Activated naive CD8-positive, alpha-beta T cell treated with anti-CD3 and anti-CD28 coated beads for 36 hours (primary cell): Measurements from ENCODE around the gene SLC29A4. TPM values are rescaled to one million over a fixed set of nuclear protein-coding genes. Genes with fewer than 3 reads are reported as not detected.
"Not testable (repeated sequence)": the region's sequence is repeated elsewhere in the genome, so short reads cannot be mapped to it uniquely, and the experiment has no call there.

Experiments
- DNase-seq: peaks from one replicate; pipeline ENCODE4 v3.0.0; 2021
- H3K27ac Mint-ChIP-seq: one replicate; pipeline ENCODE4 v1.8.0; 2022; ENCODE audit warnings: mild to moderate bottlenecking, moderate library complexity, mixed read lengths
- H3K27me3 Mint-ChIP-seq: one replicate; pipeline ENCODE4 v1.8.0; 2022; ENCODE audit warnings: mild to moderate bottlenecking, mixed read lengths
- H3K36me3 Mint-ChIP-seq: one replicate; pipeline ENCODE4 v1.8.0; 2021; ENCODE audit warnings: mild to moderate bottlenecking, mixed read lengths
- H3K4me1 Mint-ChIP-seq: one replicate; pipeline ENCODE4 v1.8.0; 2021; ENCODE audit warnings: mixed read lengths
- H3K4me3 Mint-ChIP-seq: one replicate; pipeline ENCODE4 v1.8.0; 2022; ENCODE audit warnings: mild to moderate bottlenecking, moderate library complexity, mixed read lengths
- H3K9me3 Mint-ChIP-seq: one replicate; pipeline ENCODE4 v1.8.0; 2022; ENCODE audit warnings: mixed read lengths
- total RNA-seq, 2 experiments: library from RNA; stranded (reverse); gene quantifications; one replicate each; pipeline ENCODE4 v1.2.3, GENCODE V29; 2021

SLC29A4 gene, protein sequence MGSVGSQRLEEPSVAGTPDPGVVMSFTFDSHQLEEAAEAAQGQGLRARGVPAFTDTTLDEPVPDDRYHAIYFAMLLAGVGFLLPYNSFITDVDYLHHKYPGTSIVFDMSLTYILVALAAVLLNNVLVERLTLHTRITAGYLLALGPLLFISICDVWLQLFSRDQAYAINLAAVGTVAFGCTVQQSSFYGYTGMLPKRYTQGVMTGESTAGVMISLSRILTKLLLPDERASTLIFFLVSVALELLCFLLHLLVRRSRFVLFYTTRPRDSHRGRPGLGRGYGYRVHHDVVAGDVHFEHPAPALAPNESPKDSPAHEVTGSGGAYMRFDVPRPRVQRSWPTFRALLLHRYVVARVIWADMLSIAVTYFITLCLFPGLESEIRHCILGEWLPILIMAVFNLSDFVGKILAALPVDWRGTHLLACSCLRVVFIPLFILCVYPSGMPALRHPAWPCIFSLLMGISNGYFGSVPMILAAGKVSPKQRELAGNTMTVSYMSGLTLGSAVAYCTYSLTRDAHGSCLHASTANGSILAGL
- 1 to 10 TPM; 1.4 to 1.6 TPM for total RNA-seq

DNA sequence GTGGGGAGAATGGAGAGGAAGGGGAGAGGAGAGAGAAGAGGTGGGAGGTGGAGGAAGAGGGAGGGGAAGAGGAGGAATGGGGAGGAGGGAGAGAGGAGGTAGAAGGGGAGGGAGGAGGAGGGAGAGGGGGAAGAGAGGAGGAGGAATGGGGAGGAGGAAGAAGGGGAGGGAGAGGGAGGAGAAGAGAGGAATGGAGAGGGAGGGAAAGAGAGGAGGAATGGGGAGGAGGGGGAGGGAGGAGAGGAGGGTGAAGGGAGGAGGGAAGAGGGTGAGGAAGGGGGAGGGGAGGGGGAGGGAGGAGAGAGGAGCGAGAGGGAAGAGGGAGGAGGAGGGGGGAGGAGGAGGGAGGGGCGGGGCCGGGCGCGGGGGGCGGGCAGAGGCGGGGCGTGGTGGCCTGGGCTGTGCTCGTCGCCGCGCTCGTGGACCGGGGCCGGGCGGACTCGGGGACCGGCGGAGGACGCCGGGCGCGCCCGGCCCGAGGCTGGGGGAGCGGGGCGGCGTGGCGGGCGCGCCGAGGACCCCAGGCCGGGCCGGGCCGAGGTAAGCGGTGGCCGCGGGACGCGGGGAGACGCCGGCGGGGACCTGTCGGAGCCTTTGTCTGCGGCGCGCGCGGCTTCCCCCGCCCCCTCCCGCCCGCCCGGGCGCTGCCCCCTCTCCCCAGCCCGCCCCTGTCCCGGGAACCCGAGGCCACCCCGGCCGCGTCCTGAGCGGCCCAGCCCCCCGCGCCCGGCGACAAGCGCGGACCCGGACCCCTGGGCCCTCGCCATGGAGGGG, at the start of gene SLC29A4:
Gene SLC29A4, plus strand, starts transcription at position 401 of the 774 bp plus-strand sequence. CDS start 4,874 bp downstream, outside the sequence.
- peak; percentile 27 for DNase-seq
- no peak within 1 kb of the TSS for H3K4me3 Mint-ChIP-seq
- H3K9me3 Mint-ChIP-seq = no peaks in the 10 kb centered on the region
- no peaks in the 10 kb centered on the region for H3K4me1 Mint-ChIP-seq
- no peaks in the 10 kb centered on the region for H3K36me3 Mint-ChIP-seq
- H3K27me3 Mint-ChIP-seq = peaks cover 8% of the 10 kb centered on the region
- no peak within 1 kb of the TSS for H3K27ac Mint-ChIP-seq

DNA sequence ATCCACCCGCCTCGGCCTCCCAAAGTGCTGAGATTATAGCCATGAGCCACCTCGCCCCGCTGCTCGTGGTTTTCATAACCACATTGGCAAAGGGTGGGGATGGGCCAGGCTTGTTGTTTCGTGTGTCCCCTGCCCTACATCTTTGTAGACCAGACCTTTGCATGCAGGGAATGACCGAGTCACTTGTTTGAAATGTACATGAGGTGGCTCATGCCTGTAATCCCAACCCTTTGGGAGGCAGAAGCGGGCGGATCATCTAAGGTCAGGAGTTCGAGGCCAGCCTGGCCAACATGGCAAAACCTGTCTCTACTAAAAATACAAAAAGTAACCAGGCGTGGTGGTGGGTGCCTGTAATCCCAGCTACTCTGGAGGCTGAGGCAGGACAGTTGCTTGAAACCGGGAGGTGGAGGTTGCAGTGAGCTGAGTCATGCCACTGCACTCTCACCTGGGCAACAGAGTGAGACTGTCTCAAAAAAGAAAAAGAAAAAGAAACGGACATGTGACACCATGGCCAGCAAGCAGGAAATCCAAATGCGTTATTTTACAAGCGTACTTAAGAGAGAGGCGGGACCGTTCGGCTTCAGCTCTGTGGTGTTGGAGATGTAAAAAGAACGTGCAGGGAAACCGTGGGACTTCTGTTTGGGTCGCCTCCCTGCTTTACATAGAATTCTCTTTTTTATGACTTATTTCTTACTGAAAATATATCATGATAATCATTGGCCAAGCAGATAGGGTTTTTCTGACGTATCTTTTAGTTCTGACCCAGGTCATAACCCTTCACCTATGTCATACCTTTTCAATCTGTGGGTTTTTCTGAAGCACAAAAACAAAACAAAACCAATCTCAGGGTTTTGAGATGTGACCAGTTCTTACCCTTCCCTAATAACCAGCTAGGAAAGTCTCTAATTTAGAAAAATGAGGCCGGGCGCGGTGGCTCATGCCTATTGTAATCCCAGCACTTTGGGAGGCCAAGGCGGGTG, 47.6 kb upstream of the SLC29A4 start:
- H3K27me3 Mint-ChIP-seq = peaks cover 13% of the 10 kb centered on the region
- H3K36me3 Mint-ChIP-seq = peaks cover 10% of the 10 kb centered on the region
- no peaks in the 10 kb centered on the region for H3K9me3 Mint-ChIP-seq
- H3K4me3 Mint-ChIP-seq = no peak overlapping the region
- peaks cover 33% of the 10 kb centered on the region for H3K4me1 Mint-ChIP-seq
- no peak for DNase-seq
- H3K27ac Mint-ChIP-seq = no peak overlapping the region

DNA sequence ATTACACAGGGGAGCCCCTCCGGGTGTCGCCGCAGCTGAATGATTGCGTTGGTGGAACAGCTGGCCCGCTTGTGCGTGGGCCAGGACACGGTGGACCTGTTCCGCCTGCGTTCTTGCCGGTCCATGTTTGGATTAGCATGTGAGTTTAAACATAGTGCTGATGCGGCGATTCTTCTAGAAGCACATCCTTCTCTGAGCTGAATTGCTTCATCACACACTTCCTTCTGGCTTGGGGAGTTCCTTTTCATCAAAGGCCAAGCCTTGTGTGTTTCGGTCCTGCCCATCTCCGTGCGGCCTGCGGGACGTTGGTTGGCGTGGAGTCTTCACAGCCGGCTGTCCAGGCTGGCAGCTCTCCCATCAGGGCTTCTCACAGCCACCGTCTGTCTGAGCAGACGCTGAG, 45.5 kb upstream of the SLC29A4 start:
- no peaks in the 10 kb centered on the region for H3K9me3 Mint-ChIP-seq
- H3K4me1 Mint-ChIP-seq = peaks cover 26% of the 10 kb centered on the region
- H3K4me3 Mint-ChIP-seq = no peak overlapping the region
- H3K27me3 Mint-ChIP-seq = peaks cover 34% of the 10 kb centered on the region
- no peaks in the 10 kb centered on the region for H3K36me3 Mint-ChIP-seq
- no peak for DNase-seq
- no peak overlapping the region for H3K27ac Mint-ChIP-seq

DNA sequence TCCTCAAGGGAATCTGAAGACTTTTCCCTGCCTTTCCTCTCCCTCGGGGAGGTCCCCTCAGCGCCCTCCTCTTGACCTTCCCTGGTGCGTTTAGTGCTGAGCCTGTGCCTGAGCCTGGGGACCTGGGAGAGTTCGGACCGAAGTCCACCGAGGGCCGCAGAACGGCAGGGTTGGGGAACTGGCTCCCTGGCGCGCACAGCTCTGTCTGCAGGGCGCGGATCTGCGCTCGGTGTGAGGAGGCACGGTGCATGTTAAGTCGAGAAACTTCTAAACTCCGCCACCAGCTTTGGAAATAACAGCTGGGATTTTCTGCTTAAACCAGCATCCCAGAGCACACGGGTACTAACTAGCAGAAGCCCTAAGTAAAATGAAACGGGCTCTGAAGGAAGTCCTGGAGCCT, 44.2 kb upstream of the SLC29A4 start:
- no peak for DNase-seq
- Mint-ChIP-seq H3K9me3 (no peaks in the 10 kb centered on the region), H3K4me3 (no peak overlapping the region), H3K27me3 (peaks cover 34% of the 10 kb centered on the region), H3K27ac (no peak overlapping the region), H3K4me1 (peaks cover 19% of the 10 kb centered on the region), H3K36me3 (no peaks in the 10 kb centered on the region)

DNA sequence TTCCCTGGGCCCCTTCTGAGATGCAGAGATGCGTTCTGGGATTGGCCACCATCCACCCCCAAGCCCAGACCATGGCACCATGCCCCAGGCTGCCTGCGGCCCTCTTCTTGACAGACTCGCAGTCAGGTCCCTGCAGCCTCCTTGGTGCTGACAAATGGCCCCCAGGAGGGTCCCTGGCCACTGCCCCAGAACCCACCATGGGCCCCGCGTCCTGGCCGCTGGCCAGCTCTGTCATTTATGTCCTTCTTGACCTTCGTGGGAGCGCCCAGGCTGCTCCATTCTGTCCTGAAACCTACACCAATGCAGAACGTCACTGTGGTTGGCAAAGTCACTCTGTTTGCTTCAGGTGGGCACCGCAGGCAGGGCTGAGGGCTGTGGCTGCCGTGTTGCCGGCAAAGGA, 39.5 kb upstream of the SLC29A4 start:
- H3K9me3 Mint-ChIP-seq = no peaks in the 10 kb centered on the region
- no peak for DNase-seq
- no peak overlapping the region for H3K4me3 Mint-ChIP-seq

DNA sequence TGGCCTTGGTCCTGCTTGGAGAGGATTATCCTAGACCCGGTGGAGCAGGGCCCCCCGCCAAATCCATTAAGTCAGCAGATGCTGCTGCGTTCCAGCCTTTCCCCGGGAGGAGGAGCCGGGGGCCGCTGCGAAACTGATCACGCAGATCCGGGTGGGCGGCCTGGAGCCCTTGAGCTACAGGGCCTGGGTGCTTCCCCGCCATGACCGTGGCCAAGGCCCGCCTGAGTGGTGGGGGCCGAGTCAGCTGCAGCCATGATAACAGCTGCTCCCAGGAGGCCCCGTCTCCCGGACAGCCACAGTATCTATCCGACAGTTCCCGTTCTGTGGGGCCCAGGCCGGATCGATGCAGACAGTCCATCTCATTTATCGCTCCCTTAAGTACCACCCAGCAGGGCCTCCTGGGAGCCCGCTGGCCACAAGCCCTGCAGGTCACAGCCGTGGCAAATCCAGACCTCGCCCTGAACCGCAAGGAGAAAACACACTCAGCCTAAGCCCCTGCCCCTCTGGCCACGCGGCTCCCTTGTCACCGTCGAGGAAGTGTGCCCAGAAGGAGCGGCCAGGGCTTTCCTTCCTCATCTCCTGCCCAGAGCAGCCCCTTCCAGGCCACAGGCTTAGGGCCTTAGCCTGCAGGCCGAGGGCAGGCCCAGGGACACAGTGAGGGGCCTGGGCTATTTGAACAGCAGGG, 34.4 kb upstream of the SLC29A4 start:
- Mint-ChIP-seq H3K4me3 (no peak overlapping the region), H3K27me3 (no peaks in the 10 kb centered on the region), H3K27ac (no peak overlapping the region), H3K36me3 (no peaks in the 10 kb centered on the region), H3K4me1 (no peaks in the 10 kb centered on the region), H3K9me3 (no peaks in the 10 kb centered on the region)
- DNase-seq = no peak

More for the DNA sequence above, 39.5 kb upstream of the SLC29A4 start:
- Mint-ChIP-seq H3K27me3 (peaks cover 26% of the 10 kb centered on the region), H3K4me1 (peaks cover 11% of the 10 kb centered on the region), H3K36me3 (no peaks in the 10 kb centered on the region), H3K27ac (no peak overlapping the region)

DNA sequence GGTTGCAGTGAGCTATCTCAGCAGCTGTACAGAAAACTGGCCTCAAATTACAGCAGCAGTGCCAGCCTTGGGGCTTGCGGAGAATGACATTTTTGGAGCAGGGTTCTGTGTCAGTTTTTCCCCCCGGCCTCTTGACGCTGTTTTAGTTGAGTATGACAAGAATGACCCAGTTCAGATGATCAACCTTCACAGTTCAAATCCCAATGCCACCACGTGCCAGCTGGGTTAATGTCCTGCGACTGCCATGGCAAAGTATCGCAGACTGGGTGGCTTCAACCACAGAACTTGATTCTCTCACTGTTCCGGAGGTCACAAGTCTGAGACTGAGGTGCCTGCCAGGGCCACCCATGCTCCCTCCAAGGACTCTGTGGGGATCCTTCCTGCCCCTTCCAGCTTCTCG, 32.0 kb upstream of the SLC29A4 start:
- H3K4me3 Mint-ChIP-seq, H3K9me3 Mint-ChIP-seq, DNase-seq, H3K4me1 Mint-ChIP-seq, H3K36me3 Mint-ChIP-seq, H3K27ac Mint-ChIP-seq, H3K27me3 Mint-ChIP-seq: not testable (repeated sequence)

DNA sequence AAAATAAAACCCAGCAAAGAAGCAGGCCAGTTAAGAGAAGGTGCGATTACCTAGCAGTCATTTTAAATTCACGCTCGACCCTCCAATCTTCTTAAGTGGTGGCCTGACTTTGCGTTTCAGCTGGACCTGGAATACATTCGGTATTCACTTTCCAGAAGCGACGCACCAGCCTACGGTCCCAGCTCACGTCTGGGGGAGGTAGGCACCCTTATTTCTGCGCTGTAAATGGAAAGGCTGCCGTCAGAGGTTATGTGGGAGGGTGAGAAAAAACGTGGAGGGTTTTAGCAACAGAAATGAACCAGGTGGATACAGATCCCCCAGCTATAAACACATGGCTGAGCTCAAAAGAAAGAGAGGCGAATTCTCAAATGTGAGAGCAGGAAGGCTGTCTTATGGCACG, 29.2 kb upstream of the SLC29A4 start:
- H3K36me3 Mint-ChIP-seq, DNase-seq, H3K9me3 Mint-ChIP-seq, H3K4me3 Mint-ChIP-seq, H3K4me1 Mint-ChIP-seq, H3K27ac Mint-ChIP-seq, H3K27me3 Mint-ChIP-seq: not testable (repeated sequence)

DNA sequence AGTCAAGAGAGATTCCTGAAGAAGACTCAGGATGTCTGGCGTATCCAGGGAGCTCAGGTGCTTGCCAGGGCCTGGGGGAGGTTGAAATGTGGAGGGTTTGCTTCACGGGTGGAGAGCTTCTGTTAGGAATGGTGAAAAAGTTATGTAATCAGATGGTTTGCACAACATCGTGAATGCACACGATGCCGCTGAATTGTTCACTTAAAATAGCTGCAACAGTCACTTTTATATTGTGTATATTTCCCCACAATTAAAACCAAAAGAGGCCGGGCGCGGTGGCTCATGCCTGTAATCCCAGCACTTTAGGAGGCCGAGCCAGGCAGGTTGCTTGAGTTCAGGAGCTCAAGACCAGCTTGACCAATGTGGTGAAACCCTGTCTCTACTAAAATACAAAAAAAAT, 28.4 kb upstream of the SLC29A4 start:
- H3K36me3 Mint-ChIP-seq, H3K4me3 Mint-ChIP-seq, H3K4me1 Mint-ChIP-seq, H3K9me3 Mint-ChIP-seq, DNase-seq, H3K27ac Mint-ChIP-seq, H3K27me3 Mint-ChIP-seq: not testable (repeated sequence)

DNA sequence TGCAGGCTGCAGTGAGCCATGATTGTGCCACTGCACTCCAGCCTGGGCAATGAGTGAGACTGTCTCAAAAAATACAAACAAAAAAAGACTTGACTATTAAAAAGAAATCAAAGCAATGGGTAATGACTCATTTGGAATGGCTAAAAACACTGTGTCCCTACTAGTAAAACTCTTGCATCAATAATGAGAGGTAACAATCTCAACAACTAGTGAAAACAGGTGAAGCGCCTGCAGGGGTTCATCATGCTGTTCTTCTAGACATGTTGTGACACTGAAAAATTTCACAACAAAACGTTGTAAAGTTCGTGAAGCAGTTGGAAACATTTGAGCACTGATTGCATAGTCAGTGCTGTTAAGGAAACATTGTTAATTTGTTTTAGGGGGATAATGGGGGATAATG, 26.9 kb upstream of the SLC29A4 start:
- no peaks in the 10 kb centered on the region for H3K27me3 Mint-ChIP-seq
- H3K9me3 Mint-ChIP-seq = no peaks in the 10 kb centered on the region
- no peaks in the 10 kb centered on the region for H3K4me1 Mint-ChIP-seq
- no peak for DNase-seq
- H3K4me3 Mint-ChIP-seq = no peak overlapping the region
- H3K36me3 Mint-ChIP-seq = no peaks in the 10 kb centered on the region
- H3K27ac Mint-ChIP-seq = no peak overlapping the region

DNA sequence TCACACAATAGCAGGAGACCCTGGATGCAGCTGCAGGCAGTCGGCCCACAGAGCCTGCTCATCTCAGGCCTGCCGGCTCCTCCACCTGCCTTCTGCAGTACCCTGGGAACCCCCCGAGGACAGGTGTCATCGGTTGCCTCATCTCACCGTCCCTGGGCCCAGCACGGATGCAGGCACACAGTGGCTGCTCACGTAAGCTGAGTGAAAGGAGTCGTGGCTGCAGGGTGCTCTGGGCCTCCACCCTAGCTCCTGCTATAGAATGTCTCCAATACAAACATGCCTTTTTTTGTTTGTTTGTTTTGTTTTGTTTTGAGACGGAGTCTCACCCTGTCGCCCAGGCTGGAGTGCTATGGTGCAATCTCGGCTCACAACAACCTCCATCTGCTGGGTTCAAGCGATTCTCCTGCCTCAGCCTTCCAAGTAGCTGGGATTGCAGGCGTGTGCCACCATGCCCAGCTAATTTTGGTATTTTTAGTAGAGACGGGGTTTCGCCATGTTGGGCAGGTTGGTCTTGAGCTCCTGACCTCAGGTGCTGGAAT, 22.1 kb upstream of the SLC29A4 start:
- H3K9me3 Mint-ChIP-seq, H3K27me3 Mint-ChIP-seq, H3K27ac Mint-ChIP-seq, DNase-seq, H3K4me3 Mint-ChIP-seq, H3K36me3 Mint-ChIP-seq, H3K4me1 Mint-ChIP-seq: not testable (repeated sequence)

DNA sequence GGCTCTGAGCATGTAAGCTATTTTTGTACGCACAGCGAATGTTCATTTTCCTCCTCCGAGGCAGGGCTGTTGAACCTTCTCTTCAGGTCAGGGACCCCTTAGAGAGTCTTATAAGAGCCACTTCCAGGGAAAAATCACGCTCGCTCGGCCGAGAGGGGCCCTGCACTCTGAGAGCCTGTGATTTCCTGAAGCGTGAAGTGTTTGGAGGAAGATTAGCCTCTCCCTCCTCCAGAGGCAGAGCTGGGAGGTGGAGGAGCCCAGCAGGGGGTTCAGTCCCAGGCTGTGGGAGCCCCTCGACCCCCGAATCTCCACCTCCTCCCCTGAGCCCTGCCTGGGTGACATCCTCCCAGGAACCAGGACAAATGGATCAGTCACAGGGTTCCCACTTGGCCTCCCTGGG, 19.7 kb upstream of the SLC29A4 start:
- not testable (repeated sequence) for H3K4me1 Mint-ChIP-seq, H3K27ac Mint-ChIP-seq, H3K9me3 Mint-ChIP-seq, H3K27me3 Mint-ChIP-seq, H3K36me3 Mint-ChIP-seq, DNase-seq, H3K4me3 Mint-ChIP-seq

DNA sequence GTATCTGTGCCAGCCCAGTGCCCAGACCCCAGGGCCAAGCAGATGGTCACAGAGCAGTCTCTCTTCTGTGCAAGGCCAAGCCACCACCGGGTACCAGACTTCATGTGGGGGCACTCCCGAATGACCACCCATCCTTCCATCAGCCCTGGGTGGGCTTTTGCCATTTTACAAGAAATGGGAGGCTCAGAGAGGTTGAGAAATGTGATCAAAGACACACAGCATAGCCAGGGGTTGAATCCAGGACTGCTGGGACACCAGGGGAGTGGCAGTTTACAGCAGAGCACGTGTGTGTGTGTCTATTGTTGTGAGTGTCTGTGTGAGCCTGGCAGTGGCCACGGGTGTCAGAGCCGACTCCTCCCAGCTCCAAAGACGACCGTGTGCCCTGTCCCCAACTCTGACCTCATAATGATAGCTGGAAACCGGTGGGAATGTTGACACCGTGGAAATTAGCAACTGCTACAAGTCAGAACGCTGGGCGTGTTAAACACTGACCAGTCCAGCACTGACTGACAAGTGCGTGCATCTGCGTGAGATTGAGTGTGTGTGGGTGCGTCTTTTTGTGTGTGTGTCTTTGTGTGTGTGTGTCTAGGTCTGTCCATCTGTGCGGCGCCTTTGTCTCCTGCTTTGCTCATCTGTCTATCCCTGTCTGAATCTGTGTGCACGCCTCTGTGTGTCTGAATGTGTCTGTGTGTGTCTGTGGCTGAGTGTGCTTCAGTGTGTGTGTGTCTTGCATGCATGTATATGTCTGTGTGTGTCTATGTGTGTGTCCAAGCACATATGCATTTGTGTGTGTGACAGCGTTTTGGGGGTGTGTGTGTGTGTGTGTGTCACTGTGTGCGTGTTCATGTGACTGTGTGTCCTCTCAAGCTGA, 17.2 kb upstream of the SLC29A4 start:
- no peaks in the 10 kb centered on the region for H3K9me3 Mint-ChIP-seq
- no peak overlapping the region for H3K4me3 Mint-ChIP-seq
- no peaks in the 10 kb centered on the region for H3K36me3 Mint-ChIP-seq
- DNase-seq = no peak
- no peaks in the 10 kb centered on the region for H3K4me1 Mint-ChIP-seq
- H3K27ac Mint-ChIP-seq = no peak overlapping the region
- no peaks in the 10 kb centered on the region for H3K27me3 Mint-ChIP-seq
